Measurements from ENCODE around the gene MAN1A1.
"Not testable (repeated sequence)": the region's sequence is repeated elsewhere in the genome, so short reads cannot be mapped to it uniquely, and the experiment has no call there.

The MAN1A1 gene

GRCh38 chr6:119174085-119174445, 175.5 kb downstream of the MAN1A1 start:
- no peak for DNase-seq (ENCODE audit: extremely low read depth in 1 of 2, low read depth in 1 of 2)

- no peak for DNase-seq (ENCODE audit: extremely low read depth in 1 of 2, low read depth in 1 of 2)
Measured at GRCh38 chr6:119173249-119174084, 176.1 kb downstream of the MAN1A1 start.

- DNase-seq (ENCODE audit: extremely low read depth in 1 of 2, low read depth in 1 of 2): no peak
Measured at GRCh38 chr6:119172824-119173223, 176.7 kb downstream of the MAN1A1 start.

- DNase-seq (ENCODE audit: extremely low read depth in 1 of 2, low read depth in 1 of 2): no peak
Measured at GRCh38 chr6:119171864-119172588, 177.5 kb downstream of the MAN1A1 start.

GRCh38 chr6:119171088-119171841, 178.3 kb downstream of the MAN1A1 start:
- no peak for DNase-seq (ENCODE audit: extremely low read depth in 1 of 2, low read depth in 1 of 2)

GRCh38 chr6:119170447-119171087, 179.0 kb downstream of the MAN1A1 start:
- DNase-seq (ENCODE audit: extremely low read depth in 1 of 2, low read depth in 1 of 2): no peak

GRCh38 chr6:119170103-119170446, 179.5 kb downstream of the MAN1A1 start:
- DNase-seq (ENCODE audit: extremely low read depth in 1 of 2, low read depth in 1 of 2): no peak

- DNase-seq (ENCODE audit: extremely low read depth in 1 of 2, low read depth in 1 of 2): not testable (repeated sequence)
Measured at GRCh38 chr6:119169355-119169754, 180.2 kb downstream of the MAN1A1 start.

- no peak for DNase-seq (ENCODE audit: extremely low read depth in 1 of 2, low read depth in 1 of 2)
Measured at GRCh38 chr6:119166024-119166784, 183.4 kb downstream of the MAN1A1 start.

GRCh38 chr6:119163006-119163405, 186.6 kb downstream of the MAN1A1 start:
- DNase-seq (ENCODE audit: extremely low read depth in 1 of 2, low read depth in 1 of 2): no peak

GRCh38 chr6:119162134-119162775, 187.3 kb downstream of the MAN1A1 start:
- DNase-seq (ENCODE audit: extremely low read depth in 1 of 2, low read depth in 1 of 2): no peak

GRCh38 chr6:119161438-119161837, 188.1 kb downstream of the MAN1A1 start:
- no peak for DNase-seq (ENCODE audit: extremely low read depth in 1 of 2, low read depth in 1 of 2)

GRCh38 chr6:119160911-119161310, 188.7 kb downstream of the MAN1A1 start:
- no peak for DNase-seq (ENCODE audit: extremely low read depth in 1 of 2, low read depth in 1 of 2)

GRCh38 chr6:119158057-119158848, 191.3 kb downstream of the MAN1A1 start:
- no peak for DNase-seq (ENCODE audit: extremely low read depth in 1 of 2, low read depth in 1 of 2)

GRCh38 chr6:119157506-119157815, 192.1 kb downstream of the MAN1A1 start:
- DNase-seq (ENCODE audit: extremely low read depth in 1 of 2, low read depth in 1 of 2): no peak

- no peak for DNase-seq (ENCODE audit: extremely low read depth in 1 of 2, low read depth in 1 of 2)
Measured at GRCh38 chr6:119156757-119157505, 192.6 kb downstream of the MAN1A1 start.

- DNase-seq (ENCODE audit: extremely low read depth in 1 of 2, low read depth in 1 of 2): not testable (repeated sequence)
Measured at GRCh38 chr6:119156082-119156481, 193.5 kb downstream of the MAN1A1 start.

- no peak for DNase-seq (ENCODE audit: extremely low read depth in 1 of 2, low read depth in 1 of 2)
Measured at GRCh38 chr6:119152187-119152586, 197.4 kb downstream of the MAN1A1 start.
